Stimulated activated CD8-positive, alpha-beta memory T cell treated with anti-CD3 and anti-CD28 coated beads, Interleukin-7, amount 100 ng/mL, for 24 hours (primary cell): ENCODE data around the gene CEMIP.

ENCODE experiments used
- DNase-seq: peaks from one replicate; pipeline ENCODE4 v3.0.0-alpha.2; 2020; ENCODE audit warnings: low read depth

The CEMIP gene

DNA sequence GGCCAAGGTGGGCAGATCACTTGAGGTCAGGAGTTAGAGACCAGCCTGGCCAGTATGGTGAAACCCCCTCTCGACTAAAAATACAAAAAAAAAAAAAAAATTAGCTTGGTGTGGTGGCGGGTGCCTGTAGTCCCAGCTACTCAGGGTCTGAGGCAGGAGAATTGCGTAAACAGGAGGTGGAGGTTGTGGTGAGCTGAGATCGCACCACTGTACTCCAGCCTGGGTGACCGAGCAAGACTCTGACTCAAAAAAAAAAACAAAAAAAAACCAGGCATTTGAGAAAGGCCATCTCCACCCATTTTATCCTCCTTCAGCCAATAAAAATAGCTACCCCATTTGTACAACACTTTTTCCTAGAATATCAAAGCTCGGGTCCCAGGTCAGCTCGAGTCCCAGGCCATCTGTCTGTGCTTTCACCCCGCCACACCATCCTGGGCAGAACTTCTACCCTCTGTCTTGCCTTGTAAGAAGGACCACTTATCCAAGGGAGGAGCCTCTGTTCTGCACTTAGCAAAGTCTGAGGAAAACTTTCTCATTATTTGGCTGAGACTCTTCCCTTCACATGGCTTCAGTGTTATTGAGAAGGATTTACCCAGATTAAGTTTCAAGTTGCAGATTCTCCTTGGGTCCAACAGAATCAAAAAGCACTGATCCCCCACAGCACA lies 111.3 kb downstream of the CEMIP start:
- DNase-seq: no peak

DNA sequence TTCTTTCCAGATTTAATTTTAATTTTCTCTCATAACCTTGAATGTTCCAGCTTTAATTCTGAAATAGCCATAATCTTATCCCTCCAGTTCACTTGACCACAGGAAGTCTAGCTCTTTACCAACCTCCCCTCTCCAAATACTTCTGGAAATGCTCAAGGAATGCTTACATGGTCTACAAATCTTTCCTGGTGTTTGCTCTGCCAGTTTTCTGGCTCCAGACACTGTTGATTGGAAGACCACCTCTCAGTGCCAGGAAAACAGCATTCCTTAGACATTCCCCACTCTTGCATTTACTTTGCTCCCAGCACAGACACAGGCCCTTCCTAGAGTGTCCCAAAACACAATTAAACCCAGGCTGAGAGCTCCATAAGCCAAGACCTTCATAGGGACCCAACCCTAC lies 111.8 kb downstream of the CEMIP start:
- DNase-seq: no peak

DNA sequence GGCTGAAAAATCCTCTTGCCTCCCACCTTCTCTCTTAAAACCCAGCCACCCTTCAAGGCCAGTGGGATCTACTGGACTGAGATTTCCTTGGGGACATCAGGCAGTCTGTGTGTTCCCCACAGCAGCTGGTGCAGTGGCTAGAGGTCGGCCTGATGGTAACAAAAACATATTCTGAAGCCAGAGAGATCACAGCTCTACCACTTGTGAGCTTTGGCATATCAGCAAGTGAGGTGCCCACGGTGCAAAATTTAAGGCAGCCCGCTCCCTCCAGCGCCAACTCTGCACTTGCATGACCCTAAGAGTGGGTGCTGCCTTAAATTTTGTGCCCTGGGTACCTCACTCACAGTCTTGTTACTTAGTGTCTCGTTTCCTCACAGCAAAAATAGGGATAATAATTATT lies 113.2 kb downstream of the CEMIP start:
- no peak for DNase-seq

DNA sequence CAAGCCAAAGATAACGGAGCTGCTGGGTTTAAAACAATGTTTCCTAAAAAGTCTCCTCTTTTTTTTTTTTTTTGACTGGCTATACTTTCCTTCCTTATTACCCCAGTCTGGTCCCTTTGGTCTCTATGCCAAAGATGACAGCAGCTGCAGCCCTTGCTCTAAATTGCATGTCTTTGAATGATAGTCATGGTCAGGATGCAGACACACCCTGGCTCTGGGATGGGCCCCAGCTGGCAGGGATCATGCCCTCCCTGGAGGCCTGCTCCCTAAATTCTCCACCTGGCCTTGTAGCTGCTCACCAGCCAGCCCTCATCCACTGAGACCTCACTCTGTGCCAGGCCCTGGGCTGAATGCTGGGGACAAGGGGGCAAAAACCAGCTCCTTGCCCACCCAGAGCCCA lies 114.6 kb downstream of the CEMIP start:
- no peak for DNase-seq

DNA sequence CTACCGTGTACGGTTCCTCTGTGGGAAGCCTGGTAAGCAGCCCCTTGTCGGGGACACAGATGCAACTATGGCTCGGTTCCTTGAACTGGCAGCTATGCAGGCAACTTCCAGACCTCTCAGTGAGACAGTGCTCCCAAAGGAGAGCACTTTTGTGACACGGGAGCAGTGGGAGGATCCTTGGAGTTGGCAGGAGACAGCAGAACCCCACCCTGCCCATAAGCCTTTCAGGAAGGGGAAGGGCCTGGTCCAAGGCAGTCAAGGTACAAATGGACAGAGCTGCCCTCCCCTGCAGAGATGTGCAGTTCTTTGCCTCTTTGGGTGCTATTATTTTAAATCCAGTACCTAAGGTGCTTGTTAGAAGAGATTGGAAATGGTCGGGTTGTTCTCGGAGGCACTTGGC lies 115.9 kb downstream of the CEMIP start:
- no peak for DNase-seq

DNA sequence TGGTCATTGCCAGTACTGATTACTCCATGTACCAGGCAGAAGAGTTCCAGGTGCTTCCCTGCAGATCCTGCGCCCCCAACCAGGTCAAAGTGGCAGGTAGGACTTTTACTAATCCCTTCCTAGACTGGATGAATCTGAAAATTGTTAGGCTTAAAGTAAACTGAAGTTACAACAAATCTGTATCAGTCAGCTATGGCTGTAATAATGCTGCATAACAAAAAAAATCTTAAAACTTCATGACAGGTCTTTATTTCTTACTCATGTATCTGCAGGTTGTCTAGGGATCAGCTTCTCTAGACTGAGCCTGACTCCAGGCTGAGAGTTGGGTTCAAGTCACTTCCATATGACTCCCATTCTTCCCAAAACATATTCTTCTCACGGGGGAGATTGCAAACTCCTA lies 116.8 kb downstream of the CEMIP start:
- DNase-seq: no peak

DNA sequence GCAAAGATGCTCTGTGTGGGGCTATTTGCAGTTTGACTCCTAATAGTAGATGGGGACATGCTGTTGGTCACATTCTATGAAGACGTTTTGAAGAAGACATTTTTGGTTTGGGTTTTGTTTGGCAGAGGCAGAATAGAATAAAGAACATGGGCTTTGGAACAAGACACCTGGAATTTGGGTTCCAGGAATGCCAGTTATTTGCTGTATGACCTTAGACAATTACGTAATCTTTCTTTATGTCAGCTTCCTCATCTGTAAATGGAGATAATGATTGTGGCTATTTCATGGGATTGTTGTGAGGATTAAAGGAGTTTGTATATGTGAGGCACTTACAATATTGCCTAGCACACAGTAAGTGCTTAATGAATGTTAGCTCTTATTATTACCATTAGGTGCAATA lies 118.9 kb downstream of the CEMIP start:
- no peak for DNase-seq

DNA sequence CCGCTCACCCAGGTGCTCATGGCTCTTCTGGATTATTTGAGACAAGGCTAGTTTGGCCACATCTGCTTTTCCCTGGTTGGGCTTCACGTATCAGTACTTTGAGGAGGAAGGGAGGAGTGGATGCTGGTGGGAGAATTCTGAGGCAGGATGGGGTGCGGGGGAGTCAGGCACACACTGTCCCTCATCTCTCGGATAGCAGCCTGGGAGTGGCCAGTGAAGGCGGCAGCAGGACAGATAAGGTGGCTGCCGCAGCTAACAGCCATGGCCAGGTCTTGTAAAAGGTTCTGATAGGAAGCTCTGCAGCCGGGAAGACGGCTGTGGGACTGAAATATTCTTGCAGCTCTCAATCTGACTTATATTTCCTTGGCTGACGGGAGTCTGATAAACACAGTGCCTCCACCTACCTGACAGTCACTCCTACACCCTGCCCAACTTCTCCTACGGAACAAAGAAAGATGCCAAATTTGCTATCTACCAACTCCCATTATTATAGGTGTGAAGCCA lies 123.2 kb downstream of the CEMIP start:
- DNase-seq: no peak

DNA sequence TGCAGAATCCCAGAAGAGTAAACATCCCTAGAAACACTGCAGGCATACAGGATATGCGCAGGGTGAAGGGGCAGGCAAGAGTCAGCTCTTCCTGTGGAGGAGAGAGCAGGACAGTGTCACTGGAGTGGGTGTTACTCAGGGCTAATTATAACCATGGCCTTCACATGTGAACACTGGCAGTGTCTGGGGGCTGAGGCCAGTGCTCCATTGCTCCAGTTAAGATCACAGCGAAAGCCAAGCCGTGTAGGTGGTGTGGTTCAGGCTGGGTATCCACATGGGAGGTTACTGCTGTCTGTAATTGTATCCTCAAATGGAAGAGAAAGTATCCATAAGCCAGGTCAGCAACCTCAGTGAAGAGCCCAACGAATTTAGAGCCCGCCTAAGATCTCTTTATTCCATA lies 125.8 kb downstream of the CEMIP start:
- no peak for DNase-seq

DNA sequence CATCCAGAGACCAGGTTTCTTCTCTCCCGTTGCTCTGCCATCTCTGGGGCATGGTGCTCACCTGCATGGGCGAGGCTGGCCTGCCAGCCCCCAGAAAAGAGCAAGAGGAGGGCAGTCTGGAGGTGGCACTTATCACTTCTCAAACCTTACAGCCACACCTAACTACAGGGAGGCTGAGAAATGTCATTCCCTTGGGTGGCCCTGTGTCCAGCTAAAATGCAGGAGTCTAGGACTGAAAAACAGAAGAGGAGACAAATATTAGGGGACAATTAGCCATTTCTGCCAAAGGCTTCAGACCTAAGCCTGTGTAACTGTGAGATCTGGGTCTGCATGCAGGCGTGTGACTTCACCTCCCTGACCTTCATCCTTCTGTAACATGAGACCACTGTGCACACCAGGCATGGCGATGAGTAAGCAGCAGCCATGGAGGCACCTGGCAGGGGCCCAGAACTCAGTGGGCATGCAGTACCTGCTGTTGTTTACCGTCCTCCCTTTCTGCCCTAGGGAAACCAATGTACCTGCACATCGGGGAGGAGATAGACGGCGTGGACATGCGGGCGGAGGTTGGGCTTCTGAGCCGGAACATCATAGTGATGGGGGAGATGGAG lies 127.1 kb downstream of the CEMIP start:
- DNase-seq: no peak

DNA sequence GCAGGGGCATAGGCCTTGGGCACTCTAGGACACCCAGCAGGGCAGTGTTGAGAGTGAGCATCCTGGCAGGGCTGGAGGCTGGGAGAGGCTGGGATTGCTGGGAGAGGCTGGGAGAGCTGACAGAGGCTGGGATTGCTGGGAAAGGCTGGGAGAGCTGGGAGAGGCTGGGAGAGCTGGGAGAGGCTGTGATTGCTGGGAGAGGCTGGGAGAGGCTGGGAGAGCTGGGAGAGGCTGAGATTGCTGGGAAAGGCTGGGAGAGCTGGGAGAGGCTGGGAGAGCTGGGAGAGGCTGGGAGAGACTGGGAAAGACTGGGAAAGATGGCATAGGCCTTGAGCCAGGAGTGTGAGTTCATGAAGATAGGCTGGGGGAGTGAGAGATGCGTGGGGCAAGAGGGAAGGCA lies 132.7 kb downstream of the CEMIP start:
- no peak for DNase-seq

DNA sequence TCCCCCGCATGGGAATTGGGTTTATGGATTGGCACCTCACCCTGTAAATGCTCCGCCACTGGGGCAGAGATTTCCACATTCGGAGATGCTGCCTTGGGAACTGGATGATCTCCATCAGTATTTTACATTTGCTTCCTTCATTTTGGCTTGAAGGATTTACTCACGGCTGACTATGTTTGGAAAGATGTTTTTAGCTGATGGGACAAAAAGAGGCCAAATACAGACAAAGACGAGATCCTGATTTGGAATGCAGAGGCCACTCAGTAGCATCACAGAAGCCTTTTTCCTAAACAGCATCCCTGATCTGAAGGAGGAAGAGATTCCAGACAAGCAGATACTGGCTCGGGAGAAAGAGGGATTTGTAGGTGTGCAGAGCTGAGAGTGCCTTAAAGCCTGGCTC lies 133.5 kb downstream of the CEMIP start:
- DNase-seq: no peak

DNA sequence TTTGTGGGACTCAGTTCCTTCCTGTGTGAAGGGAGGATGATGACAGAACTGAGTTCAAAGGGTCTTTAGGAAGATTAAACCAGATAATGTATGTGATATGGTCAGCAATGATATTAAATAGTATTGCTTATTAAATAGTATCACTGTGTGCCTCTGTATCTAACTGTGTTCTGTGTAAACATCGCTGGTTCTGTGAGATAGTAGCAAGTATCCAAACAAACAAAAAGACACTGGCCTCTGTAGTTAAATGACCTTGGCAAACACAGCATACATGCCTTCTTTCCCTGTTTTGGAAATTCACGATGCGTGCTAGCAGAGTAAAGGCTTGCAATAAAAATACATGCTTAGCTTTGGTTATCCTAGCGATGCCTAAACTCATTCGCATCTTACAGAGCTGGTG lies 134.4 kb downstream of the CEMIP start:
- DNase-seq: no peak

DNA sequence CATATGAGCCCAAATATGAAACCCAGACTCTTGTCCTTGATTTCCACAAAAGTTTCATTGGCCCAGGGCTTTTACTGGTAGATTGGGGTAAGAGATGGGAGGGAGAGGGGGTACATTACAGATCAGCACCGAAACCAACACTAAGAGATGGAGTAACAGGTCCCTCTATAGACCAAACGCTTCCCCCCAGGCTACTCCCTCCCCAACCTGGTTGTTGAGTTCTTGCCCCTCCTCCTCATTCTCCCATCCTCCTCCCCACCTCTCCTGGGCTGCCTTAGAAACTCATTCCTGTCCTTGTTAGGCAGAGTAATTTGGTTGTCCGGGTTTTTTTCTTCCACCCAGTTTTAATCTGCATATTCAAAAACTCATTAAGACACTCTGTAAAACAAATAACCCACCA lies 136.3 kb downstream of the CEMIP start:
- DNase-seq: no peak

DNA sequence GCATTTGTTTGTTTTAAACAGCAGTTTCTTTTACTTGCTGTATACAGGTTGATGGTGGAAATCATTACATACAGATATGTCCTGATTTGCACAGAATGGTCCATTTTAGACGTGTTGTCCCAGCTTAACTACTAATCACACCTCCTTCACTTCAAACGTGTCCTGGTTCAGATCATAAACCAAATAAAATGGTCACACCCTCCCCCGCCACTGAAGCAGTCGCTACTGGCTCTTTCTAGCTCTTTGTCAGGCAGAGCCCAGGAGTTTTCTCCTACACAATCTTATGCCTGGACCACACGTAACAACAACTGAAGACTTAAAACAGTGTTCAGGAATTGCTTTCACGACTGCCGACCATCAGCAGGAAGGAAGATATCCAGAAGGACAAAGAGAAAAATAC lies 136.9 kb downstream of the CEMIP start:
- DNase-seq: no peak

DNA sequence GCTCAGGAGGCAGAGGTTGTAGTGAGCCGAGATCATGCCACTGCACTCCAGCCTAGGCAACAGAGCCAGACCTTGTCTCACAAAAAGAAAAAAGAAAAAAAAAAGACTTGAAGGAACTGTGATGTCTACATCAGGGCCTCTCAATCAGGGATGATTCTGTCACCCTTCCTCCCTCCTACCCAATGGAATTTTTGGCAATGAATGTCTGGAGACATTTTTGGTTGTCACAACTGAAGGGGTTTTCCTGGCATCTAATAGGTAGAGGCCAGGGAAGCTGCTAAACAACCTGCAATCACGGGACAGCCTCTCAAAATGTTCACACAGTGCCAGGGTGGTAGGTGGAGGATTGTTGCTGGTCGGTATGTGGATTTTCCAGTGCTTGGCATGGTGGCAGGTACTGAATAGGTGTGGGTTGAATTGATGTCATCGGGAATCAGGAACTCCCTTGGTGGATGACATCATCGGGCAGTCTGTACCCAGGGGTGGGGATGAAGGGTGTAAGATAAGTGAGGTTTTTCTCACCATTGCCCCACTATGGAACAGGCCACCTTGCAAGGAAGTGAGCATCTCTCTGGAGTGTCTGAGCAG lies 139.1 kb downstream of the CEMIP start:
- DNase-seq: no peak

DNA sequence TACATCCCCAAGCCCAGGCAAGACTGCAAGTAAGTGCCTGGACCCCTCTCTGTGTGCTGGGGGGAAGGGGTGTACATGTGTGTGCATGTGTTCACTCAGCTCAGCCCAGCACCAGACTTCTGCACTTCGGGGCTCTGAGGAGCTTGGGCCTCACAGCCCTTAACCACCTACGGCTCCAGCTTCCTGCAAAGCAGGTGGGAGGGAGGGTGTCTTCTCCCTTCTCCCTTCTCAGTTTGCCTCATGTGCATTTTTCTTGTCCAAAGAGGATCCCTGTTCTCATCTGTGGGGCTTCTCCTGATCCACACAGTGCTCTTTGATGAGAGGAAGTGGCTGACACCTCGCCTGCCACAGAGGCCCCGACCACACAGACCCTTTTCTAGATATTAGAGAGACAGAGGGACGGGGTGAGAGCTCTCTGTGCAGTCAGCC lies 141.1 kb downstream of the CEMIP start:
- no peak for DNase-seq

DNA sequence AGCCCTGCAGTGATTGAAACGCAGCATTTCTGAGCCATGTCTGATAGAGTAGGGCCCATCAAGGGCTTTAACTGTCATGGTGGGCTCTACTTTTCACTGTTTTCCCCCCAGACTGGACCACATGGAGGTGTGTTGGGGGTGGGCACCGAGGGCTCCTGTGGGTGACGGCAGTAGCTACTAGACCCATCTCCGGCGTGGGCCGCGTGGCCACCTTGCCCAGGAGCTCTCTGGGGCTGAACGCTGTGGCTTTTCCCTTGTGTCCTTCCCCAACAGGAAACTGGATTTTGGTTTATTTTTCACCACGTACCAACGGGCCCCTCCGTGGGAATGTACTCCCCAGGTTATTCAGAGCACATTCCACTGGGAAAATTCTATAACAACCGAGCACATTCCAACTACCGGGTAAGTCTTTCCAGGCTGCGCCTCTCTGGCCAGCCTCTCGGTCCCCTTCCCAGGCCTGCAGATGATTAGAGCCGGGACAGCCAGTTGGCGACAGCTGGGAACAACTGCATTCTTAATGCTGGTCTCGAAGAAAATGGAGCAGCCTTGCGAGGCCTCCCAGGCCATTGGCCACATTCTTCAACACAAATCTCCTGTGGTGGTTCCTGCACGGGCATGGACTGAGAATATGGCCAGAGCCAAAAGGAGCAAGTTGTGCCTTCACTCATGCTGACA lies 142.7 kb downstream of the CEMIP start:
- no peak for DNase-seq

DNA sequence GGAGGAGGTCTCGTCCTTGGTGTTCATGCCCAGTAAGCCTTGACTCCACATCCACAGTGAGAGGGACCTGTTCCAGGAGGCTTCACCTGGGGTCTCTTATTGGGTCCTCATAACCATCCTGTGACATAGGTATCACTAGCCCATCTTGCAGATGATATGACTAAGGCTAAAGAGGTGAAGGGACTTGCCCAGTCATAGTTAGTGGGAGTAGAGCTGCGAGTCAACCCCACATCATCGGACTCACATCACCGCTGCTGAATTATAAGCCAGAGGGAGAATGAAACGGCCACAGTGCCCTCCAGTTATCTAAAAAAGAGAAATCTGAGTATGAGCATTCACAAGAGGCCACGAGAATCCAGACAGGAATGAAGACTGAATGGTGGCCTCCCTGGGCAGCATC lies 144.5 kb downstream of the CEMIP start:
- DNase-seq: no peak

DNA sequence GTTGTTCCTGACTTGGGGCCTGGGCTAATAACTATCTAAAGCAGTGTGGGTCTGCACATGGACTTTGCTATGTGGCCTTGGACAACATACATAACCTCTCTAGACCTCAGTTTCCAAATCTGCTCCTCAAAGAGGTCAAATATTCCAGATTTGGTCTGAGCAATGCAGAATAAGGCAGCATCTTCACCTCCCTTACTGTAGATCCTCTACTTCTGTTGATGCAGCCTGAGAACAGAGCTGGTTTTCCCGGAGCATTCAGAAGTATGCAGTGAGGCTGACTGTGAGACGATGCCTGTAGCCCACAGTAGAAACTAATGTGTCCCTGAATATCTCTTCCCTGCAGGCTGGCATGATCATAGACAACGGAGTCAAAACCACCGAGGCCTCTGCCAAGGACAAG lies 145.1 kb downstream of the CEMIP start:
- no peak for DNase-seq

DNA sequence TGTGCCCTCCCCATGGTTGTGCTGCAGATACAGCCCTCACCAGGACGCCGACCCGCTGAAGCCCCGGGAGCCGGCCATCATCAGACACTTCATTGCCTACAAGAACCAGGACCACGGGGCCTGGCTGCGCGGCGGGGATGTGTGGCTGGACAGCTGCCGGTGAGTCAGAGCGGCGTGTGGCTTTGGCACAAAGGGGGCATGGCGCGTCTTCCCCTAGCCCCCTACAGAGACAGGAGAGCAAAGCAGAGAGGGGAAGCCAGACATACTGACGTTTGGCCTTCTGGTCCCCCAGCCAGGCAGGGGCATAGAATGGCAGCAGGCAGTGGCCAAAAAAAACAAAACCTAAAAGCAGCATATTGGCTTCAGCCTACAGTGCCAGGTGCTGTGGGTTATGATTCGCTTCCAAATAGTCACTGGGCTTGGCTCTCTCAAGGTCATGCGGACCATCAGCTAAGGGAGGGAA lies 146.5 kb downstream of the CEMIP start:
- no peak for DNase-seq

DNA sequence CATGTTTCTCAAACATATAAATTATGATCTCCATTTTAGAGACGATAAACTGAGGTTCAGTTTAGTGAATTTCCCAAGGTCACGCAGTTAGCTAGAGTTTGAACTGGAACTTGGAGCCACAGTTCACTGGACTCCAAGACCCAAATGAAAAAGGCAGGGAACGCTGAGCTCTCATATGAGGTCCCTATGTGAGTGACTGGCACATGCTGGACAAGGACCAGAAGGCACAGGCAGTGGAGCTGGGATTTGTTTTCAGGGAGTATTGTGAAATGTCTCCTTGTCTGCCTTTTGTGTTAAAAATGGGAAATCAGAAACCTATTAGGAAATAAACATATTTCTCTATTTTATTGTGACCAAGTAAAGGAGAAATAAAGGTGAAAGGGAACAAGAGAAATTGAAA lies 147.0 kb downstream of the CEMIP start:
- DNase-seq: no peak

DNA sequence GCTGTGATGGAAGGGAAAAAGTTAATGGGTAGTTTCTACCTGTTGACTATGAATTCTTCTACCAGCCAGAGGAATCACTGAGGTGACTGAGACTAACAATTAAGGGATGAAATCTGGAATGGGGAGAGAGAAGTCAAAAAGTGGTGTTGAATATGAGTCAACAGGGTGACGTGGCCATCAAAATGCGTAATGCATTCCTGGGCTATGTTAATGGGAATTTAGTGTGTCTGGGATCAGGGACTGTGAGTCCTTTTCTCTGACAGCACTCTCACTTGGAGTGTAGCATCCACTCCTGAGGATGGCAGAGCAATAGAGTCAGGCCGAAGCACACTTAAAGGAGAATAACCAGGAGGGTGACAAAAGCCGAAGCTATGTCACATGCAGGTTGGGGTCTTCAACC lies 150.1 kb downstream of the CEMIP start:
- DNase-seq: no peak
